Endothelial cell (in vitro differentiated cells): ENCODE data around the gene INF2. TPM values are rescaled to one million over a fixed set of nuclear protein-coding genes. Genes with fewer than 3 reads are reported as not detected.

Experiments used
- DNase-seq: peaks from one replicate; pipeline ENCODE4 v3.0.0; 2021; ENCODE audit warnings: low spot score
- H3K27ac Mint-ChIP-seq: one replicate; pipeline ENCODE4 v1.8.0; 2021; ENCODE audit warnings: mixed read lengths, inconsistent platforms; ENCODE audit not compliant: unreplicated experiment
- H3K27me3 Mint-ChIP-seq: one replicate; pipeline ENCODE4 v1.8.0; 2021; ENCODE audit warnings: mild to moderate bottlenecking, moderate library complexity, mixed read lengths, inconsistent platforms; ENCODE audit not compliant: unreplicated experiment
- H3K36me3 Mint-ChIP-seq: one replicate; pipeline ENCODE4 v1.8.0; 2021; ENCODE audit warnings: mild to moderate bottlenecking, low read depth, mixed read lengths, inconsistent platforms; ENCODE audit not compliant: unreplicated experiment
- H3K4me1 Mint-ChIP-seq: one replicate; pipeline ENCODE4 v1.8.0; 2021; ENCODE audit warnings: mild to moderate bottlenecking, mixed read lengths, inconsistent platforms; ENCODE audit not compliant: unreplicated experiment
- H3K4me3 Mint-ChIP-seq: one replicate; pipeline ENCODE4 v1.8.0; 2021; ENCODE audit warnings: mild to moderate bottlenecking, mixed read lengths, inconsistent platforms; ENCODE audit not compliant: unreplicated experiment
- H3K9me3 Mint-ChIP-seq: one replicate; pipeline ENCODE4 v1.8.0; 2021; ENCODE audit warnings: mixed read lengths, inconsistent platforms; ENCODE audit not compliant: unreplicated experiment
- total RNA-seq: library from RNA; stranded (reverse); fragmentation: NEBNext Ultra II Directional; extraction: Animal tissue kit (Norgen Biotek cat#: 25700); gene quantifications from one replicate; pipeline ENCODE4 v1.2.1, GENCODE V29; 2021; ENCODE audit not compliant: unreplicated experiment
- TF ChIP-seq, protein P1 (sequence below): fragments of 200-600 bp; sonication (generic); IDR thresholded peaks from one replicate; pipeline ENCODE4 v1.5.0; 2021; ENCODE audit warnings: antibody characterized with exemption; ENCODE audit not compliant: unreplicated experiment

The INF2 gene
- total RNA-seq, 1 donor from 2014 or later: 97.2 TPM

DNA sequence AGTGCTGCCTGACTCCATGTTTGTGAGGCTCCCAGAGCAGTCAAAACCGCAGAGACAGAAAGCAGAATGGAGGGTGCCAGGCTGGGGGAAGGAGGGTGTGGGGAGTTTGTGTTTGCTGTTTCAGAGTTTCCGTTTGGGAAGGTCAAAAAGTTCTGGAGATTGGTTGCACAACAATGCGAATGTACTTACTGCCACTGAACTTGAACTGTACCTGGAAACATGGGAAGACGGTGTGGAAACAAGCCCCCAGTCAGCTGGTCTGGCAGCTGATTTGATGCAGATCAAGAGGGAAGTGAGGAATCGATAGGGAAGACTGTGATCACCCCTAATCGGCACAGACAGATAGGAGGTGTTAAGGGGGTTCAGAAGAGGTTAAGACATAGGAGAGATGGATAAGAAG, 35.3 kb upstream of the INF2 start:
- TF ChIP-seq, protein P1, sequence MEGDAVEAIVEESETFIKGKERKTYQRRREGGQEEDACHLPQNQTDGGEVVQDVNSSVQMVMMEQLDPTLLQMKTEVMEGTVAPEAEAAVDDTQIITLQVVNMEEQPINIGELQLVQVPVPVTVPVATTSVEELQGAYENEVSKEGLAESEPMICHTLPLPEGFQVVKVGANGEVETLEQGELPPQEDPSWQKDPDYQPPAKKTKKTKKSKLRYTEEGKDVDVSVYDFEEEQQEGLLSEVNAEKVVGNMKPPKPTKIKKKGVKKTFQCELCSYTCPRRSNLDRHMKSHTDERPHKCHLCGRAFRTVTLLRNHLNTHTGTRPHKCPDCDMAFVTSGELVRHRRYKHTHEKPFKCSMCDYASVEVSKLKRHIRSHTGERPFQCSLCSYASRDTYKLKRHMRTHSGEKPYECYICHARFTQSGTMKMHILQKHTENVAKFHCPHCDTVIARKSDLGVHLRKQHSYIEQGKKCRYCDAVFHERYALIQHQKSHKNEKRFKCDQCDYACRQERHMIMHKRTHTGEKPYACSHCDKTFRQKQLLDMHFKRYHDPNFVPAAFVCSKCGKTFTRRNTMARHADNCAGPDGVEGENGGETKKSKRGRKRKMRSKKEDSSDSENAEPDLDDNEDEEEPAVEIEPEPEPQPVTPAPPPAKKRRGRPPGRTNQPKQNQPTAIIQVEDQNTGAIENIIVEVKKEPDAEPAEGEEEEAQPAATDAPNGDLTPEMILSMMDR: no peak
- H3K36me3 Mint-ChIP-seq: peaks cover 26% of the 10 kb centered on the region
- no peak for DNase-seq
- H3K9me3 Mint-ChIP-seq: peaks cover 16% of the 10 kb centered on the region
- H3K27me3 Mint-ChIP-seq: peaks cover 23% of the 10 kb centered on the region
- H3K4me1 Mint-ChIP-seq: peaks cover 7% of the 10 kb centered on the region
- H3K4me3 Mint-ChIP-seq: peak overlapping the region; percentile 15
- no peak overlapping the region for H3K27ac Mint-ChIP-seq

DNA sequence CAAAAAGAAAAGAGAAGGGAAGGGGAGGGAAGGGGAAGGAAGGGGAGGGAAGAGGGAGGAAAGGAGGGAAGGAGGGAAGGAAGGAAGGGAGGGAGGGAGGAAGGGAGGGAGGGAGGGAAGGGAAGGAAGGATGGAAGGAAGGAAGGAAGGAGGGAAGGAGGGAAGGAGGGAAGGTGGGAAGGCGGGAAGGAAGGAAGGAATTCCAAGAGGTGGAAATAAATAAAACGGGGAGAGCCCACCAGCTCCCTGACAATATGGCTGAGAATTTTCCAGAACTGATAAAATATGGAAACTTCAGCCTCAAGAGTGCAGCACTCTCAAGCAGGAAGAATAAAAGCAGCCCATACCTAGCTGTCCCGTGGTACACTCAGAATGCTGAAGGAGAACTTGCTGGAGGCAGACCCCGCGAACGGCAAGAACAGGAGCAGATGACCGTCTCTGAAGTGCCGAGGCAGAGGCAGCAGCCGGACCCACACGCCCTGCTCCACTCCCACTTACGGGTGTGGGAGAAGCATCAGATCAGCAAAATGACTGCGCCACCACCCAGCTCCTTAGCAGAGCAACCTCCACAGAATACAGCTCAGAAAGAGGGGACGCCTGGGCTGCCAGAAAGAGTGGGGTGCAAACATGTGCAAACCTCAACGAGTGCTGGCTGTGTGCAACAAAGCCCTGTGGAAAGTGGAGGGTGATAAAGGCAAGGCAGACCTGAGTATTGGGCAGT, 34.1 kb upstream of the INF2 start:
- Mint-ChIP-seq H3K27ac (no peak overlapping the region), H3K27me3 (peaks cover 20% of the 10 kb centered on the region), H3K4me3 (peak overlapping the region; percentile 60), H3K4me1 (peaks cover 5% of the 10 kb centered on the region), H3K9me3 (peaks cover 16% of the 10 kb centered on the region), H3K36me3 (peaks cover 26% of the 10 kb centered on the region)
- no peak for DNase-seq
- TF ChIP-seq, protein P1: no peak

DNA sequence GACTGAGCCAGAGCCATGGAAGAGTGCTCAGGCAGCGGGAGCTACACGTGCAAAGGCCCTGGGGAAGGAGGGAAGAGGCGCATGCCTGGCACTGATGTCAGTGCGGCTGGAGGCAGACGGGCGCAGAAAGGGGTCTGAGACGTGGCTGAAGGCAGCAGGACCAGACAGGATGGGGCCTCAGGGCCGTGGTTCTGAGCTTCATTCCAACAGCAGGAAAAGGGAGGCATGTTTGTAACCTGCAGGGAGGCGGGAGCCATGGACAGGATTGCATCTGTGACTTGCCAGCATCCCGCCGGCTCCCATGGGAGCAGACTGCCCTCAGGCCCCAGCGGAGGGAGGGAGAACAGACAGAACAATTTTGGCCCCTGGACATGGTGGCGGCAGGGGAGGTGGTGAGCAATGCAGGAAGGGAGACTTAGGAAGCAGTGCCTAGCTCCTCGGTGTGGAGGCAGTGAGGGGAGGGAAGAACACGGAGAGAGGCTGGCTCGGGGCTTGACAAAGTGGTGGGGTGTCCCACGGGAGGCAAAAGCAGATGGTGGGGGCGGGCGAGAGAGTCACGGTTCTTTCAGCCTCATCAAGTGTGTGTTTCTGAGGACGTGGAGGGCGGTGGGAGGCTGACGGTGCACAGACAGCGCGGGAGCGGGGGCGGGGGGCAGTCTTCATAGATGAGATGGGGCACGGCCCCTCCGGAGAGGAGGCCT, 33.3 kb upstream of the INF2 start:
- H3K36me3 Mint-ChIP-seq: peaks cover 30% of the 10 kb centered on the region
- peaks cover 5% of the 10 kb centered on the region for H3K4me1 Mint-ChIP-seq
- no peak for DNase-seq
- H3K27ac Mint-ChIP-seq: no peak overlapping the region
- TF ChIP-seq, protein P1: no peak
- H3K27me3 Mint-ChIP-seq: peaks cover 20% of the 10 kb centered on the region
- peak overlapping the region; percentile 60 for H3K4me3 Mint-ChIP-seq
- peaks cover 16% of the 10 kb centered on the region for H3K9me3 Mint-ChIP-seq

DNA sequence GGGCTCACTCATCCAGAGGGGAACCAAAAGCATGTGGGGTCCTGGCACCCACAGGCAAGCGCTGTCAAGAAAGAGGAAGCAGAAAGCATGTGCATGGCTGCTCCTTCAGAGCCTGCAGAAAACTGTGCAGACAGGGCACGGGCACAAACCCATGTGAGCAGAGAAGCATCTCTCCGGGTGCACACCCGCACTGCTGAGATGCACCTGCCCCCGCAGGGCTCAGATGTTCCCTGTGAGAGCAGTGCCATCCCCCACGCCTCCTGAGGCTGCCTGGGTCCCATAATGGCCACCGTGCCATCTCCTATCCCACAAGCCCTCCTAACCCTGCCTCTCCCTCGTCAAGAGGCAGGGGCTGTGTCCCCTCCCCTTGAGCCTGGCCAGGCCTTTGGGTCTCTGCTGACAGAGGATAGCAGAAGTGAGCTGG, 32.3 kb upstream of the INF2 start:
- DNase-seq: no peak
- Mint-ChIP-seq H3K36me3 (peaks cover 35% of the 10 kb centered on the region), H3K4me3 (no peak overlapping the region), H3K27ac (no peak overlapping the region), H3K27me3 (peaks cover 20% of the 10 kb centered on the region), H3K9me3 (peaks cover 16% of the 10 kb centered on the region), H3K4me1 (peaks cover 5% of the 10 kb centered on the region)
- TF ChIP-seq, protein P1: no peak
